Measurements from ENCODE around the gene TTYH3. TPM values are rescaled to one million over a fixed set of nuclear protein-coding genes. Genes with fewer than 3 reads are reported as not detected.
A peak's percentile ranks its signal among the peaks of the same experiment; 100 is the strongest.

The TTYH3 gene
- total and polyA plus RNA-seq, 2 of the 13 experiments (the other 11 are each of a cell fraction or from before 2014, with no cell fraction given), result 26.3 to 50.0 TPM

- no peak for TF ChIP-seq MZF1 (CRISPR knock-in tag; IDR thresholded peaks at IDR 0.05; ENCODE audit: borderline replicate concordance)
These were observed 28.0 kb downstream of the TTYH3 start (continued) for GRCh38 chr7:2659556-2660358.

GRCh38 chr7:2660359-2661095 lies 28.7 kb downstream of the TTYH3 start:
- Histone ChIP-seq H3K4me1 (ENCODE audit: insufficient read depth, low read length) (peaks cover 24% of the 10 kb centered on the region), H3K4me2 (ENCODE audit: low read depth, low read length) (no peak overlapping the region), H4K20me1 (ENCODE audit: insufficient read depth, low read length) (peaks cover 7% of the 10 kb centered on the region; the same call in 1 of the 2 replicates), H3K79me2 (ENCODE audit: insufficient read depth, low read length) (no peaks in the 10 kb centered on the region), H3K9ac (ENCODE audit: insufficient read depth, low read depth, low read length) (no peak overlapping the region), H3K4me3 (replicated peaks in 1 of 3; ENCODE audit: insufficient read depth in 1 of 3, low read depth in 2 of 3, low read length in 3 of 3) (no peak overlapping the region), H3K27me3 (ENCODE audit: control insufficient read depth in 1 of 2, insufficient read depth in 2 of 2, low read length in 2 of 2) (no peaks in the 10 kb centered on the region), H3K36me3 (replicated peaks in 1 of 2; ENCODE audit: control insufficient read depth in 1 of 2, insufficient read depth in 2 of 2, low read length in 2 of 2) (peaks cover 22 to 33% of the 10 kb centered on the region in 2 experiments), H3K27ac (ENCODE audit: extremely low read length, insufficient read depth, low read length) (no peak overlapping the region), H3K9me3 (ENCODE audit: low read length) (no peaks in the 10 kb centered on the region), H2AFZ (ENCODE audit: low read length) (no peak overlapping the region)
- ChIA-PET POLR2A (interaction anchor here (0.7 to 1.0 kb wide), 2 partner anchors 133 to 212 kb away, joined by 3 to 4 read pairs; no protein-coding TSS in a partner anchor), CTCF (ENCODE audit: low intra/inter-chr PET ratio, low total read pairs) (no interaction called here)
- no TSS peak for BruUV-seq (replicated peaks)
- FAIRE-seq (no peak), DNase-seq (ENCODE audit: low spot score) (no peak), ATAC-seq (0 out of 3 replicates have a peak, but pooled peaks have one; percentile 1)
- in situ Hi-C loops (cut with HindIII; ENCODE audit: extremely low pct_ligation_motif_present, low pct_unique_long_range_greater_than_20kb) (no loop called here), intact Hi-C loops (cut with micrococcal nuclease; ENCODE audit: unreplicated experiment) (no loop called here)
- WGBS (ENCODE audit: low lambda C conversion rate), result 94% methylated on average over 19 of the region's 36 CpGs
- no peak for TF ChIP-seq ZBTB42 (CRISPR knock-in tag; IDR thresholded peaks at IDR 0.05)
- TF ChIP-seq MATR3 (CRISPR knock-in tag; IDR thresholded peaks at IDR 0.05), result no peak
- TF ChIP-seq TRAFD1 (CRISPR knock-in tag; IDR thresholded peaks at IDR 0.05; ENCODE audit: borderline replicate concordance), result no peak
- TF ChIP-seq, protein P1, sequence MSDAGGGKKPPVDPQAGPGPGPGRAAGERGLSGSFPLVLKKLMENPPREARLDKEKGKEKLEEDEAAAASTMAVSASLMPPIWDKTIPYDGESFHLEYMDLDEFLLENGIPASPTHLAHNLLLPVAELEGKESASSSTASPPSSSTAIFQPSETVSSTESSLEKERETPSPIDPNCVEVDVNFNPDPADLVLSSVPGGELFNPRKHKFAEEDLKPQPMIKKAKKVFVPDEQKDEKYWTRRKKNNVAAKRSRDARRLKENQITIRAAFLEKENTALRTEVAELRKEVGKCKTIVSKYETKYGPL (CRISPR knock-in tag; IDR thresholded peaks at IDR 0.05), result no peak
- TF ChIP-seq GPN1 (CRISPR knock-in tag; IDR thresholded peaks at IDR 0.05; ENCODE audit: borderline replicate concordance), result no peak
- TF ChIP-seq, protein P2, sequence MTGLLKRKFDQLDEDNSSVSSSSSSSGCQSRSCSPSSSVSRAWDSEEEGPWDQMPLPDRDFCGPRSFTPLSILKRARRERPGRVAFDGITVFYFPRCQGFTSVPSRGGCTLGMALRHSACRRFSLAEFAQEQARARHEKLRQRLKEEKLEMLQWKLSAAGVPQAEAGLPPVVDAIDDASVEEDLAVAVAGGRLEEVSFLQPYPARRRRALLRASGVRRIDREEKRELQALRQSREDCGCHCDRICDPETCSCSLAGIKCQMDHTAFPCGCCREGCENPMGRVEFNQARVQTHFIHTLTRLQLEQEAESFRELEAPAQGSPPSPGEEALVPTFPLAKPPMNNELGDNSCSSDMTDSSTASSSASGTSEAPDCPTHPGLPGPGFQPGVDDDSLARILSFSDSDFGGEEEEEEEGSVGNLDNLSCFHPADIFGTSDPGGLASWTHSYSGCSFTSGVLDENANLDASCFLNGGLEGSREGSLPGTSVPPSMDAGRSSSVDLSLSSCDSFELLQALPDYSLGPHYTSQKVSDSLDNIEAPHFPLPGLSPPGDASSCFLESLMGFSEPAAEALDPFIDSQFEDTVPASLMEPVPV (CRISPR knock-in tag; IDR thresholded peaks at IDR 0.05), result no peak
- TF ChIP-seq ZNF383 (CRISPR knock-in tag; IDR thresholded peaks at IDR 0.05; ENCODE audit: borderline replicate concordance), result no peak
- TF ChIP-seq, protein P3, sequence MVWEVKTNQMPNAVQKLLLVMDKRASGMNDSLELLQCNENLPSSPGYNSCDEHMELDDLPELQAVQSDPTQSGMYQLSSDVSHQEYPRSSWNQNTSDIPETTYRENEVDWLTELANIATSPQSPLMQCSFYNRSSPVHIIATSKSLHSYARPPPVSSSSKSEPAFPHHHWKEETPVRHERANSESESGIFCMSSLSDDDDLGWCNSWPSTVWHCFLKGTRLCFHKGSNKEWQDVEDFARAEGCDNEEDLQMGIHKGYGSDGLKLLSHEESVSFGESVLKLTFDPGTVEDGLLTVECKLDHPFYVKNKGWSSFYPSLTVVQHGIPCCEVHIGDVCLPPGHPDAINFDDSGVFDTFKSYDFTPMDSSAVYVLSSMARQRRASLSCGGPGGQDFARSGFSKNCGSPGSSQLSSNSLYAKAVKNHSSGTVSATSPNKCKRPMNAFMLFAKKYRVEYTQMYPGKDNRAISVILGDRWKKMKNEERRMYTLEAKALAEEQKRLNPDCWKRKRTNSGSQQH (CRISPR knock-in tag; IDR thresholded peaks at IDR 0.05; ENCODE audit: low read depth), result no peak
- TF ChIP-seq ZBTB25 (CRISPR knock-in tag; IDR thresholded peaks at IDR 0.05), result no peak
- no peak for TF ChIP-seq ZFP82 (CRISPR knock-in tag; IDR thresholded peaks at IDR 0.05; ENCODE audit: borderline replicate concordance)

All from HepG2 (cell line).